ENCODE measurements around the gene PLS3. TPM values are rescaled to one million over a fixed set of nuclear protein-coding genes. Genes with fewer than 3 reads are reported as not detected.

Gene PLS3
- total and polyA plus RNA-seq, 2 of the 13 experiments (the other 11 are each of a cell fraction or from before 2014, with no cell fraction given): 55.7 to 99.9 TPM

DNA sequence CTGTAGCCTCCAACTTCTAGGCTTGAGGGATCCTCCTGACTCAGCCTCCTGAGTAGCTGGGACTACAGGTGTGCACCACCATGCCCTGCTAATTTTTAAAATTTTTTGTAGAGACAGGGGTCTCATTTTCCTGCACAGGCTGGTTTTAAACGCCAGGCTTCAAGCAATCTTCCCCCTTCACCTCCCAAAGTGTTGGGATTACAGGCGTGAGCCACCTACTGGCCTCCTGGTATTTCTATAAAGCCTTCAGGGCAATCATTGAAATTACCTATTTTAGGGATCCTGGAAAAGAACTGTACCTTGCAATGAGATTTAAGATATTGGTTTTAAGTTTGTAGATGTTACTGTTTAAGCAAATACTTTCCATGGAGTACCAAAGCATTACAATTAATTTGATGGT, 13.5 kb upstream of the PLS3 start:
- ChIA-PET POLR2A (no interaction called here), CTCF (ENCODE audit: low intra/inter-chr PET ratio, low total read pairs) (no interaction called here)
- DNase-seq (ENCODE audit: low spot score) (peak; percentile 7), FAIRE-seq (peak; percentile 49), ATAC-seq (peak; percentile 52; the same call in 2 of the 3 replicates)
- intact Hi-C loops (cut with micrococcal nuclease; ENCODE audit: unreplicated experiment) (no loop called here), in situ Hi-C loops (cut with HindIII; ENCODE audit: extremely low pct_ligation_motif_present, low pct_unique_long_range_greater_than_20kb) (no loop called here)
- H3K4me3 ChIP-seq (replicated peaks in 1 of 3; ENCODE audit: insufficient read depth in 1 of 3, low read depth in 2 of 3, low read length in 3 of 3): no peak overlapping the region
- no peaks in the 10 kb centered on the region for H3K79me2 ChIP-seq (ENCODE audit: insufficient read depth, low read length)
- no peaks in the 10 kb centered on the region for H3K4me1 ChIP-seq (ENCODE audit: insufficient read depth, low read length)
- H3K36me3 ChIP-seq (replicated peaks in 1 of 2; ENCODE audit: control insufficient read depth in 1 of 2, insufficient read depth in 2 of 2, low read length in 2 of 2): no peaks in the 10 kb centered on the region
- no peak overlapping the region for H2AFZ ChIP-seq (ENCODE audit: low read length)
- BruUV-seq (replicated peaks): no TSS peak
- WGBS (ENCODE audit: low lambda C conversion rate): 5% methylated on average over 2 of the region's 2 CpGs
- H3K4me2 ChIP-seq (ENCODE audit: low read depth, low read length): no peak overlapping the region
- no peak overlapping the region for H3K9ac ChIP-seq (ENCODE audit: insufficient read depth, low read depth, low read length)
- H3K9me3 ChIP-seq (ENCODE audit: low read length): no peaks in the 10 kb centered on the region
- no peaks in the 10 kb centered on the region for H4K20me1 ChIP-seq (ENCODE audit: insufficient read depth, low read length)
- H3K27me3 ChIP-seq (ENCODE audit: control insufficient read depth in 1 of 2, insufficient read depth in 2 of 2, low read length in 2 of 2): no peaks in the 10 kb centered on the region
- no peak overlapping the region for H3K27ac ChIP-seq (ENCODE audit: extremely low read length, insufficient read depth, low read length)
- TF ChIP-seq TMF1 (CRISPR knock-in tag; IDR thresholded peaks at IDR 0.05; ENCODE audit: low read depth) (no peak), ZNF33B (CRISPR knock-in tag; IDR thresholded peaks at IDR 0.05) (no peak), ZNF431 (CRISPR knock-in tag; IDR thresholded peaks at IDR 0.05; ENCODE audit: borderline replicate concordance, low read depth) (no peak), POGZ (CRISPR knock-in tag; IDR thresholded peaks at IDR 0.05) (no peak), NFIC (IDR thresholded peaks at IDR 0.05; ENCODE audit: low read length) (no peak), SMC3 (IDR thresholded peaks at IDR 0.05; ENCODE audit: low read length) (0 out of 2 replicates have a peak, but pooled peaks have one; percentile 17), TCF12 (IDR thresholded peaks at IDR 0.05) (no peak), TCF12 (CRISPR knock-in tag; IDR thresholded peaks at IDR 0.05) (no peak), SOX5 (CRISPR knock-in tag; IDR thresholded peaks at IDR 0.05; ENCODE audit: borderline replicate concordance) (no peak), IKZF1 (IDR thresholded peaks at IDR 0.05) (no peak), YEATS2 (CRISPR knock-in tag; IDR thresholded peaks at IDR 0.05; ENCODE audit: borderline replicate concordance) (no peak), ZKSCAN1 (IDR thresholded peaks at IDR 0.05; ENCODE audit: low read length) (no peak), KLF9 (CRISPR knock-in tag; IDR thresholded peaks at IDR 0.05; ENCODE audit: low read depth) (no peak)
- TF ChIP-seq, protein P1, sequence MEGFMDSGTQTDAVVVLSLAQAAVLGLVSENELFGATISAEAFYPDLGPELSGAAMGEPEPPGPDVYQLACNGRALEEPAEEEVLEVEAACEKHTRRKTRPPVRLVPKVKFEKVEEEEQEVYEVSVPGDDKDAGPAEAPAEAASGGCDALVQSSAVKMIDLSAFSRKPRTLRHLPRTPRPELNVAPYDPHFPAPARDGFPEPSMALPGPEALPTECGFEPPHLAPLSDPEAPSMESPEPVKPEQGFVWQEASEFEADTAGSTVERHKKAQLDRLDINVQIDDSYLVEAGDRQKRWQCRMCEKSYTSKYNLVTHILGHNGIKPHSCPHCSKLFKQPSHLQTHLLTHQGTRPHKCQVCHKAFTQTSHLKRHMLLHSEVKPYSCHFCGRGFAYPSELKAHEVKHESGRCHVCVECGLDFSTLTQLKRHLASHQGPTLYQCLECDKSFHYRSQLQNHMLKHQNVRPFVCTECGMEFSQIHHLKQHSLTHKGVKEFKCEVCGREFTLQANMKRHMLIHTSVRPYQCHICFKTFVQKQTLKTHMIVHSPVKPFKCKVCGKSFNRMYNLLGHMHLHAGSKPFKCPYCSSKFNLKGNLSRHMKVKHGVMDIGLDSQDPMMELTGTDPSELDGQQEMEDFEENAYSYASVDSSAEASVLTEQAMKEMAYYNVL (CRISPR knock-in tag; IDR thresholded peaks at IDR 0.05; ENCODE audit: borderline replicate concordance): no peak
- TF ChIP-seq, protein P2, sequence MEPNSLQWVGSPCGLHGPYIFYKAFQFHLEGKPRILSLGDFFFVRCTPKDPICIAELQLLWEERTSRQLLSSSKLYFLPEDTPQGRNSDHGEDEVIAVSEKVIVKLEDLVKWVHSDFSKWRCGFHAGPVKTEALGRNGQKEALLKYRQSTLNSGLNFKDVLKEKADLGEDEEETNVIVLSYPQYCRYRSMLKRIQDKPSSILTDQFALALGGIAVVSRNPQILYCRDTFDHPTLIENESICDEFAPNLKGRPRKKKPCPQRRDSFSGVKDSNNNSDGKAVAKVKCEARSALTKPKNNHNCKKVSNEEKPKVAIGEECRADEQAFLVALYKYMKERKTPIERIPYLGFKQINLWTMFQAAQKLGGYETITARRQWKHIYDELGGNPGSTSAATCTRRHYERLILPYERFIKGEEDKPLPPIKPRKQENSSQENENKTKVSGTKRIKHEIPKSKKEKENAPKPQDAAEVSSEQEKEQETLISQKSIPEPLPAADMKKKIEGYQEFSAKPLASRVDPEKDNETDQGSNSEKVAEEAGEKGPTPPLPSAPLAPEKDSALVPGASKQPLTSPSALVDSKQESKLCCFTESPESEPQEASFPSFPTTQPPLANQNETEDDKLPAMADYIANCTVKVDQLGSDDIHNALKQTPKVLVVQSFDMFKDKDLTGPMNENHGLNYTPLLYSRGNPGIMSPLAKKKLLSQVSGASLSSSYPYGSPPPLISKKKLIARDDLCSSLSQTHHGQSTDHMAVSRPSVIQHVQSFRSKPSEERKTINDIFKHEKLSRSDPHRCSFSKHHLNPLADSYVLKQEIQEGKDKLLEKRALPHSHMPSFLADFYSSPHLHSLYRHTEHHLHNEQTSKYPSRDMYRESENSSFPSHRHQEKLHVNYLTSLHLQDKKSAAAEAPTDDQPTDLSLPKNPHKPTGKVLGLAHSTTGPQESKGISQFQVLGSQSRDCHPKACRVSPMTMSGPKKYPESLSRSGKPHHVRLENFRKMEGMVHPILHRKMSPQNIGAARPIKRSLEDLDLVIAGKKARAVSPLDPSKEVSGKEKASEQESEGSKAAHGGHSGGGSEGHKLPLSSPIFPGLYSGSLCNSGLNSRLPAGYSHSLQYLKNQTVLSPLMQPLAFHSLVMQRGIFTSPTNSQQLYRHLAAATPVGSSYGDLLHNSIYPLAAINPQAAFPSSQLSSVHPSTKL (CRISPR knock-in tag; IDR thresholded peaks at IDR 0.05): no peak
- TF ChIP-seq, protein P3, sequence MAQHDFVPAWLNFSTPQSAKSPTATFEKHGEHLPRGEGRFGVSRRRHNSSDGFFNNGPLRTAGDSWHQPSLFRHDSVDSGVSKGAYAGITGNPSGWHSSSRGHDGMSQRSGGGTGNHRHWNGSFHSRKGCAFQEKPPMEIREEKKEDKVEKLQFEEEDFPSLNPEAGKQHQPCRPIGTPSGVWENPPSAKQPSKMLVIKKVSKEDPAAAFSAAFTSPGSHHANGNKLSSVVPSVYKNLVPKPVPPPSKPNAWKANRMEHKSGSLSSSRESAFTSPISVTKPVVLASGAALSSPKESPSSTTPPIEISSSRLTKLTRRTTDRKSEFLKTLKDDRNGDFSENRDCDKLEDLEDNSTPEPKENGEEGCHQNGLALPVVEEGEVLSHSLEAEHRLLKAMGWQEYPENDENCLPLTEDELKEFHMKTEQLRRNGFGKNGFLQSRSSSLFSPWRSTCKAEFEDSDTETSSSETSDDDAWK (CRISPR knock-in tag; IDR thresholded peaks at IDR 0.05): no peak
- TF ChIP-seq, protein P4, sequence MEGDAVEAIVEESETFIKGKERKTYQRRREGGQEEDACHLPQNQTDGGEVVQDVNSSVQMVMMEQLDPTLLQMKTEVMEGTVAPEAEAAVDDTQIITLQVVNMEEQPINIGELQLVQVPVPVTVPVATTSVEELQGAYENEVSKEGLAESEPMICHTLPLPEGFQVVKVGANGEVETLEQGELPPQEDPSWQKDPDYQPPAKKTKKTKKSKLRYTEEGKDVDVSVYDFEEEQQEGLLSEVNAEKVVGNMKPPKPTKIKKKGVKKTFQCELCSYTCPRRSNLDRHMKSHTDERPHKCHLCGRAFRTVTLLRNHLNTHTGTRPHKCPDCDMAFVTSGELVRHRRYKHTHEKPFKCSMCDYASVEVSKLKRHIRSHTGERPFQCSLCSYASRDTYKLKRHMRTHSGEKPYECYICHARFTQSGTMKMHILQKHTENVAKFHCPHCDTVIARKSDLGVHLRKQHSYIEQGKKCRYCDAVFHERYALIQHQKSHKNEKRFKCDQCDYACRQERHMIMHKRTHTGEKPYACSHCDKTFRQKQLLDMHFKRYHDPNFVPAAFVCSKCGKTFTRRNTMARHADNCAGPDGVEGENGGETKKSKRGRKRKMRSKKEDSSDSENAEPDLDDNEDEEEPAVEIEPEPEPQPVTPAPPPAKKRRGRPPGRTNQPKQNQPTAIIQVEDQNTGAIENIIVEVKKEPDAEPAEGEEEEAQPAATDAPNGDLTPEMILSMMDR (CRISPR knock-in tag; IDR thresholded peaks at IDR 0.05): 0 out of 2 replicates have a peak, but pooled peaks have one; percentile 25
- TF ChIP-seq, protein P5, sequence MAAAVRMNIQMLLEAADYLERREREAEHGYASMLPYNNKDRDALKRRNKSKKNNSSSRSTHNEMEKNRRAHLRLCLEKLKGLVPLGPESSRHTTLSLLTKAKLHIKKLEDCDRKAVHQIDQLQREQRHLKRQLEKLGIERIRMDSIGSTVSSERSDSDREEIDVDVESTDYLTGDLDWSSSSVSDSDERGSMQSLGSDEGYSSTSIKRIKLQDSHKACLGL (CRISPR knock-in tag; IDR thresholded peaks at IDR 0.05): no peak
